ENCODE data around the gene A2M.

- TF ChIP-seq CTCF (IDR thresholded peaks at IDR 0.05; ENCODE audit: low read length) (no peak), EZH2phosphoT487 (IDR thresholded peaks at IDR 0.05; ENCODE audit: low read length) (no peak), EZH2 (optimal IDR thresholded peaks at IDR 0.05; ENCODE audit: low read depth, low read length) (no peak)
Measured at GRCh38 chr12:9064815-9065606, 50.7 kb downstream of the A2M start.
